H1 (cell line): ENCODE data around the gene CHTF18. TPM values are rescaled to one million over a fixed set of nuclear protein-coding genes. Genes with fewer than 3 reads are reported as not detected.

Experiments
- CTCF ChIA-PET: fragments of 300-600 bp; sonication (Branson Sonifier 250); formaldehyde crosslinking; loops from one replicate; lab custom pipeline; 2021; ENCODE audit not compliant: partially characterized antibody; lab: Charles Lee
- POLR2A ChIA-PET: fragments of 300-600 bp; sonication (Branson Sonifier 250); formaldehyde crosslinking; loops from one replicate; lab custom pipeline; 2021; ENCODE audit warnings: inconsistent platforms; ENCODE audit not compliant: partially characterized antibody; lab: Charles Lee
- DNase-seq, 2 experiments: peaks; one replicate each; pipeline versions ENCODE4 v3.0.0 to v3.0.0-alpha.2; 2010 to 2022; ENCODE audit warnings: low spot score in 2 of 2, low read depth in 1 of 2, mixed read lengths in 1 of 2
- FAIRE-seq: peaks from 2 replicates; lab custom pipeline; 2011; peaks lifted over from hg19 to GRCh38; lab: Jason Lieb, UNC
- H2AFZ ChIP-seq: 2 replicates; pipeline ENCODE4 v1.8.1; 2012; ENCODE audit warnings: low read length, inconsistent platforms
- H2AK5ac ChIP-seq: 2 replicates; pipeline ENCODE4 v1.6.1; 2013; ENCODE audit warnings: low read depth, low read length
- H2BK120ac ChIP-seq: replicated peaks from 2 replicates; pipeline ENCODE3; 2013; ENCODE audit warnings: low read depth, low read length, inconsistent platforms
- H2BK12ac ChIP-seq: 2 replicates; pipeline ENCODE4 v1.6.1; 2013; ENCODE audit warnings: low read depth, low read length
- H2BK15ac ChIP-seq: 2 replicates; pipeline ENCODE4 v1.6.1; 2013; ENCODE audit warnings: low read length
- H2BK20ac ChIP-seq: 2 replicates; pipeline ENCODE4 v1.6.1; 2013; ENCODE audit warnings: low read length
- H2BK5ac ChIP-seq: 2 replicates; pipeline ENCODE4 v1.6.1; 2013; ENCODE audit warnings: low read depth, low read length
- H3K14ac ChIP-seq: 2 replicates; pipeline ENCODE4 v1.6.1; 2013; ENCODE audit warnings: inconsistent platforms; ENCODE audit not compliant: insufficient read length
- H3K18ac ChIP-seq: 2 replicates; pipeline ENCODE4 v1.6.1; 2013; ENCODE audit warnings: low read length; ENCODE audit errors: extremely low read depth
- H3K23ac ChIP-seq: 2 replicates; pipeline ENCODE4 v1.6.1; 2013; ENCODE audit warnings: inconsistent platforms; ENCODE audit not compliant: insufficient read length
- H3K23me2 ChIP-seq: 2 replicates; pipeline ENCODE4 v1.6.1; 2013; ENCODE audit warnings: low read depth, low read length
- H3K27ac ChIP-seq: 2 replicates; pipeline ENCODE4 v1.6.1; 2011; ENCODE audit warnings: low read depth, low read length, inconsistent platforms
- H3K27me3 ChIP-seq, 4 experiments: replicated peaks in 1 of 4; 1 replicate in 1 of 4; 2 replicates in 3 of 4; pipeline versions ENCODE4 v1.6.1 to v1.8.1; 2011 to 2013; ENCODE audit warnings: low read length in 3 of 4, mild to moderate bottlenecking in 3 of 4, inconsistent platforms in 2 of 4, mixed read lengths in 2 of 4, moderate library complexity in 1 of 4; ENCODE audit not compliant: control insufficient read depth in 3 of 4, insufficient read depth in 3 of 4; ENCODE audit errors: extremely low read depth in 1 of 4
- H3K36me3 ChIP-seq, 4 experiments: 2 replicates each; pipeline versions ENCODE4 v1.6.1 to v1.8.1; 2011 to 2013; ENCODE audit warnings: mild to moderate bottlenecking in 4 of 4, low read length in 3 of 4, moderate library complexity in 2 of 4, control low read depth in 1 of 4, inconsistent platforms in 1 of 4; ENCODE audit not compliant: insufficient read depth in 4 of 4, control insufficient read depth in 2 of 4
- H3K4ac ChIP-seq: replicated peaks from 2 replicates; pipeline ENCODE3; 2013; ENCODE audit warnings: low read length, low read depth, mixed read lengths, inconsistent platforms; ENCODE audit not compliant: insufficient read length
- H3K4me1 ChIP-seq, 4 experiments: replicated peaks in 1 of 4; 1 replicate in 1 of 4; 2 replicates in 3 of 4; pipeline versions ENCODE4 v1.6.1 to v1.8.1; 2011 to 2013; ENCODE audit warnings: low read length in 3 of 4, inconsistent platforms in 2 of 4, mixed read lengths in 1 of 4; ENCODE audit not compliant: insufficient read depth in 4 of 4, control insufficient read depth in 3 of 4
- H3K4me2 ChIP-seq, 2 experiments: 2 replicates each; pipeline versions ENCODE4 v1.6.1 to v1.8.1; 2011 to 2013; ENCODE audit warnings: low read depth in 2 of 2, low read length in 2 of 2, control low read depth in 1 of 2, inconsistent platforms in 1 of 2, mild to moderate bottlenecking in 1 of 2; ENCODE audit not compliant: insufficient read depth in 1 of 2
- H3K4me3 ChIP-seq, 4 experiments: fragments of 200-600, 300-600 bp in 1 of 4; sonication (generic), shearing (Covaris generic), sonication (Bioruptor Twin) in 1 of 4; 2 replicates each; pipeline versions ENCODE4 v1.5.1 to v1.8.1; 2011 to 2016; ENCODE audit warnings: low read length in 4 of 4, low read depth in 3 of 4, control low read depth in 2 of 4, inconsistent platforms in 2 of 4, mild to moderate bottlenecking in 2 of 4, mixed read lengths in 1 of 4, moderate library complexity in 1 of 4; ENCODE audit not compliant: insufficient read depth in 2 of 4; ENCODE audit errors: extremely low read depth in 1 of 4
- H3K56ac ChIP-seq: replicated peaks from 2 replicates; pipeline ENCODE3; 2013; ENCODE audit warnings: low read depth, mild to moderate bottlenecking, mixed read lengths, low read length, inconsistent platforms; ENCODE audit not compliant: insufficient read length
- H3K79me1 ChIP-seq: 2 replicates; pipeline ENCODE4 v1.6.1; 2013; ENCODE audit warnings: low read depth, low read length, control low read depth
- H3K79me2 ChIP-seq, 2 experiments: 2 replicates each; pipeline versions ENCODE4 v1.6.1 to v1.8.1; 2012 to 2013; ENCODE audit warnings: low read length in 2 of 2, mild to moderate bottlenecking in 2 of 2, inconsistent platforms in 1 of 2; ENCODE audit not compliant: insufficient read depth in 2 of 2, control insufficient read depth in 1 of 2
- H3K9ac ChIP-seq, 4 experiments: replicated peaks in 1 of 4; 1 replicate in 1 of 4; 2 replicates in 3 of 4; pipeline versions ENCODE4 v1.6.1 to v1.8.1; 2011 to 2013; ENCODE audit warnings: low read depth in 3 of 4, low read length in 3 of 4, control low read depth in 2 of 4, mild to moderate bottlenecking in 2 of 4, moderate library complexity in 2 of 4, inconsistent platforms in 1 of 4; ENCODE audit errors: extremely low read depth in 1 of 4
- H3K9me3 ChIP-seq, 2 experiments: 2 replicates each; pipeline versions ENCODE4 v1.6.1 to v1.8.1; 2012 to 2013; ENCODE audit warnings: mild to moderate bottlenecking in 2 of 2, moderate library complexity in 2 of 2, control low read depth in 1 of 2, inconsistent platforms in 1 of 2, low read depth in 1 of 2, low read length in 1 of 2, mixed read lengths in 1 of 2; ENCODE audit not compliant: insufficient read depth in 2 of 2
- H4K20me1 ChIP-seq, 2 experiments: replicated peaks in 1 of 2; 2 replicates each; pipeline versions ENCODE3 to v1.8.1; 2011 to 2013; ENCODE audit warnings: inconsistent platforms in 2 of 2, low read length in 2 of 2, mild to moderate bottlenecking in 1 of 2; ENCODE audit not compliant: insufficient read depth in 2 of 2, control insufficient read depth in 1 of 2
- H4K5ac ChIP-seq: 2 replicates; pipeline ENCODE4 v1.6.1; 2013; ENCODE audit warnings: low read length, low read depth, mixed read lengths, inconsistent platforms; ENCODE audit not compliant: insufficient read length
- H4K8ac ChIP-seq: 2 replicates; pipeline ENCODE4 v1.8.0; 2013; ENCODE audit warnings: mild to moderate bottlenecking, moderate library complexity, low read length, inconsistent platforms; ENCODE audit not compliant: insufficient read depth; ENCODE audit errors: extremely low read depth
- H4K91ac ChIP-seq: replicated peaks from 2 replicates; pipeline ENCODE3; 2013; ENCODE audit warnings: low read length, mixed read lengths, inconsistent platforms; ENCODE audit not compliant: insufficient read length
- CHD1 ChIP-seq: IDR thresholded peaks from 2 replicates; pipeline ENCODE4 v1.6.1; 2012; ENCODE audit warnings: low read depth, low read length, improper control_type of control experiment
- CREB1 ChIP-seq: IDR thresholded peaks from 2 replicates; pipeline ENCODE4 v1.6.1; 2012; ENCODE audit warnings: inconsistent platforms
- E2F6 ChIP-seq: IDR thresholded peaks from 2 replicates; pipeline ENCODE4 v1.6.1; 2012; ENCODE audit warnings: inconsistent platforms
- EGR1 ChIP-seq: IDR thresholded peaks from 2 replicates; pipeline ENCODE4 v1.6.1; 2011; ENCODE audit warnings: low read depth, low read length, borderline replicate concordance
- EP300 ChIP-seq, 2 experiments: IDR thresholded peaks; 1 replicate in 1 of 2; 2 replicates in 1 of 2; pipeline ENCODE4 v1.6.1; 2011 to 2012; ENCODE audit warnings: low read depth in 2 of 2, low read length in 2 of 2, mild to moderate bottlenecking in 2 of 2, borderline replicate concordance in 1 of 2, inconsistent platforms in 1 of 2, moderate library complexity in 1 of 2
- JUN ChIP-seq: IDR thresholded peaks from 2 replicates; pipeline ENCODE4 v1.6.1; 2011; ENCODE audit warnings: low read depth, mild to moderate bottlenecking, improper control_type of control experiment, low read length
- KDM4A ChIP-seq: IDR thresholded peaks from one replicate; pipeline ENCODE4 v1.7.1; 2012; ENCODE audit warnings: low read depth, mild to moderate bottlenecking, moderate library complexity, low read length, inconsistent platforms; ENCODE audit not compliant: severe bottlenecking
- MAX ChIP-seq: IDR thresholded peaks from 2 replicates; pipeline ENCODE4 v1.6.1; 2012; ENCODE audit warnings: inconsistent platforms
- RNF2 ChIP-seq: fragments of 200-900, 300-1000 bp; sonication (generic); IDR thresholded peaks from 2 replicates; pipeline ENCODE4 v1.7.1; 2016; ENCODE audit warnings: borderline replicate concordance, low read depth, mild to moderate bottlenecking, antibody characterized with exemption, low read length; ENCODE audit not compliant: poor library complexity, severe bottlenecking; ENCODE audit errors: missing control alignments
- RXRA ChIP-seq: IDR thresholded peaks from 2 replicates; pipeline ENCODE4 v1.6.1; 2011; ENCODE audit warnings: low read depth, mild to moderate bottlenecking, low read length, moderate library complexity; ENCODE audit not compliant: insufficient read depth
- TCF12 ChIP-seq: IDR thresholded peaks from 2 replicates; pipeline ENCODE4 v1.6.1; 2011; ENCODE audit warnings: low read depth, mild to moderate bottlenecking, low read length
- WGBS, 2 experiments: shearing (Covaris generic) in 1 of 2; methylation state at CpG; one replicate each; pipeline versions ENCODE4 v1.1.6 to v1.1.7; 2013 to 2015; ENCODE audit warnings: low lambda C conversion rate in 2 of 2, mixed read lengths in 2 of 2, inconsistent platforms in 1 of 2, low coverage in 1 of 2, missing lambda C conversion rate in 1 of 2; ENCODE audit not compliant: insufficient replicate concordance in 2 of 2, insufficient coverage in 1 of 2, insufficient read length in 1 of 2; ENCODE audit errors: extremely low coverage in 1 of 2, missing lambda C conversion rate in 1 of 2; 5-methylcytosine and 5-hydroxymethylcytosine counted together
- polyA plus RNA-seq, 7 experiments: library from polyadenylated mRNA; depleted of rRNA in 3 of 7; stranded (reverse) in 5 of 7; unstranded in 2 of 7; fragments of >200 nt in 5 of 7; fragments of 200-250 nt in 2 of 7; gene quantifications; 1 replicate in 5 of 7; 2 replicates in 1 of 7; 4 replicates in 1 of 7; pipeline versions ENCODE4 v1.2.1 to v1.2.3, GENCODE V29; 2011 to 2013; ENCODE audit warnings: missing spikeins in 2 of 7, mixed read lengths in 2 of 7
- total RNA-seq: library from RNA; stranded (reverse); fragmentation: NEBNext Ultra II Directional; extraction: Animal tissue kit (Norgen Biotek cat#: 25700); gene quantifications from 2 replicates; pipeline ENCODE4 v1.2.1, GENCODE V29; 2021

CHTF18 gene
- total and polyA plus RNA-seq, 2 of the 8 experiments (the other 6 are each of a cell fraction or from before 2014, with no cell fraction given), result 75.3 to 104 TPM

- ChIA-PET CTCF (interaction anchor here (1.6 kb wide), 1 partner anchor 235 kb away, joined by 8 read pairs; no protein-coding TSS in a partner anchor), POLR2A (no interaction called here)
- Histone ChIP-seq H3K79me2 (no peaks in the 10 kb centered on the region), H3K56ac (no peak overlapping the region), H3K4me3 (no peak overlapping the region), H2BK20ac (no peak overlapping the region; the same call in 1 of the 2 replicates), H3K27ac (no peak overlapping the region), H3K27me3 (0 out of 7 replicates have a peak, but pooled peaks cover 0 to 2% (median 0%) of the 10 kb centered on the region in 4 experiments), H2AFZ (no peak overlapping the region), H2BK120ac (no peak overlapping the region), H4K20me1 (peaks cover 0 to 6% of the 10 kb centered on the region in 2 experiments), H3K9ac (no peak overlapping the region), H3K9me3 (peaks cover 4 to 15% of the 10 kb centered on the region in 2 experiments; a peak in 3 of 4 replicates), H2BK12ac (no peak overlapping the region), H3K4me1 (peaks cover 0 to 14% (median 0%) of the 10 kb centered on the region in 4 experiments; a peak in 2 of 7 replicates), H4K5ac (no peak overlapping the region), H3K18ac (no peak overlapping the region), H3K4me2 (no peak overlapping the region), H3K23ac (no peak overlapping the region), H2BK15ac (no peak overlapping the region), H3K36me3 (no peaks in the 10 kb centered on the region), H3K14ac (no peak overlapping the region), H4K8ac (no peak overlapping the region), H2AK5ac (no peak overlapping the region), H2BK5ac (no peak overlapping the region), H4K91ac (no peak overlapping the region), H3K4ac (no peak overlapping the region), H3K23me2 (no peaks in the 10 kb centered on the region), H3K79me1 (no peaks in the 10 kb centered on the region)
- no peak for DNase-seq
- WGBS, 2 experiments, result 89% methylated on average over 19 of the region's 21 CpGs; no CpG with 5 or more reads in 1 of the 2 experiments
- FAIRE-seq, result no peak
- TF ChIP-seq CHD1 (no peak), EP300 (IDR thresholded peaks at IDR 0.05; ENCODE audit: borderline replicate concordance in 1 of 2, low read depth in 2 of 2, low read length in 2 of 2) (no peak), MAX (no peak), TCF12 (no peak), RNF2 (no peak), EGR1 (no peak), JUN (no peak), CREB1 (no peak), KDM4A (no peak), RXRA (no peak), E2F6 (no peak)
Measured at GRCh38 chr16:822174-822908, 33.9 kb downstream of the CHTF18 start.
